DOHH2 (cell line): ENCODE data around the gene METTL21C.

ENCODE experiments used
- CTCF ChIP-seq: fragments of 200-600 bp; sonication (generic); IDR thresholded peaks from one replicate; pipeline ENCODE4 v1.5.1; 2014; ENCODE audit warnings: antibody characterized with exemption, mild to moderate bottlenecking, low read depth, low read length; ENCODE audit not compliant: poor library complexity, severe bottlenecking
- EZH2phosphoT487 ChIP-seq: fragments of 200-600 bp; sonication (generic); IDR thresholded peaks from 2 replicates; pipeline ENCODE4 v1.6.1; 2017; ENCODE audit warnings: borderline replicate concordance, mild to moderate bottlenecking, antibody characterized with exemption, low read length, moderate library complexity, mixed read lengths

- TF ChIP-seq CTCF (no peak), EZH2phosphoT487 (no peak)
Measured at GRCh38 chr13:102729560-102730270, 34.9 kb upstream of the METTL21C start.
